GM12878 (cell line): ENCODE data around the gene EGFR. TPM values are rescaled to one million over a fixed set of nuclear protein-coding genes. Genes with fewer than 3 reads are reported as not detected.

Experiments used
- ATAC-seq: fragments of 200-7000 bp; cut with Tn5 transposase; 3 replicates; pipeline ENCODE4 v1.9.1; 2020; ENCODE audit warnings: mild to moderate bottlenecking, moderate library complexity
- BruUV-seq: library from RNA; stranded (reverse); fragments of 400-500 nt; replicated peaks from 2 replicates; lab custom pipeline; 2021; lab: Mats Ljungman, UMichigan
- CTCF ChIA-PET: fragments of 300-600 bp; sonication (Branson Sonifier 250); formaldehyde crosslinking; extraction: SDS; loops from one replicate; lab custom pipeline; 2021; ENCODE audit warnings: inconsistent platforms; lab: Yijun Ruan, JAX
- POLR2A ChIA-PET: fragments of 350-600 bp; formaldehyde crosslinking; extraction: SDS; loops from one replicate; lab custom pipeline; 2021; ENCODE audit warnings: inconsistent platforms; lab: Charles Lee
- RAD21 ChIA-PET: fragments of 300-600 bp; sonication (Branson Sonifier 250); formaldehyde crosslinking; loops from one replicate; lab custom pipeline; 2023; ENCODE audit warnings: antibody characterized with exemption; ENCODE audit not compliant: unreplicated experiment; lab: Charles Lee
- SMC1A ChIA-PET: fragments of 300-600 bp; sonication (Branson Sonifier 250); formaldehyde crosslinking; loops from one replicate; lab custom pipeline; 2023; ENCODE audit not compliant: unreplicated experiment, uncharacterized antibody; lab: Charles Lee
- DNase-seq: peaks from one replicate; pipeline ENCODE4 v3.0.0-alpha.2; 2011; ENCODE audit warnings: low read depth, low spot score
- FAIRE-seq: peaks from 3 replicates; lab custom pipeline; 2011; peaks lifted over from hg19 to GRCh38; lab: Jason Lieb, UNC
- H2AFZ ChIP-seq: 2 replicates; pipeline ENCODE4 v1.6.0; 2011; ENCODE audit warnings: low read depth, low read length, control low read depth; ENCODE audit not compliant: control insufficient read depth
- H3K27ac ChIP-seq: 2 replicates; pipeline ENCODE4 v1.5.1; 2011; ENCODE audit warnings: control low read depth; ENCODE audit not compliant: control insufficient read depth, insufficient read depth
- H3K27me3 ChIP-seq, 2 experiments: replicated peaks in 1 of 2; 2 replicates each; pipeline versions ENCODE4 v1.6.0 to v1.6.1; 2011; ENCODE audit warnings: low read length in 1 of 2; ENCODE audit not compliant: control insufficient read depth in 2 of 2, insufficient read depth in 2 of 2
- H3K36me3 ChIP-seq, 2 experiments: 2 replicates each; pipeline ENCODE4 v1.5.1; 2011; ENCODE audit warnings: low read length in 1 of 2; ENCODE audit not compliant: control insufficient read depth in 2 of 2, insufficient read depth in 2 of 2
- H3K4me1 ChIP-seq: 2 replicates; pipeline ENCODE4 v1.6.1; 2011; ENCODE audit warnings: mild to moderate bottlenecking, low read length, moderate library complexity, mixed read lengths; ENCODE audit not compliant: control insufficient read depth, insufficient read depth
- H3K4me2 ChIP-seq: 2 replicates; pipeline ENCODE4 v1.6.0; 2011; ENCODE audit warnings: control low read depth; ENCODE audit not compliant: control insufficient read depth, insufficient read depth
- H3K4me3 ChIP-seq: fragments of 200-600 bp; sonication (generic); 2 replicates; pipeline ENCODE4 v1.5.1; 2016
- H3K79me2 ChIP-seq: 2 replicates; pipeline ENCODE4 v1.6.0; 2011; ENCODE audit warnings: low read length; ENCODE audit not compliant: control insufficient read depth, insufficient read depth
- H3K9ac ChIP-seq: 2 replicates; pipeline ENCODE4 v1.8.0; 2011; ENCODE audit warnings: low read length, control low read depth, mixed read lengths; ENCODE audit not compliant: control insufficient read depth, insufficient read depth
- H3K9me3 ChIP-seq: replicated peaks from 3 replicates; pipeline ENCODE4 v1.5.1; 2011; ENCODE audit warnings: mild to moderate bottlenecking, low read length; ENCODE audit not compliant: control insufficient read depth, insufficient read depth
- H4K20me1 ChIP-seq: 2 replicates; pipeline ENCODE4 v1.6.0; 2011; ENCODE audit not compliant: control insufficient read depth, insufficient read depth
- ATF2 ChIP-seq: IDR thresholded peaks from 2 replicates; pipeline ENCODE4 v1.6.1; 2012; ENCODE audit warnings: low read length, inconsistent platforms
- ATF3 ChIP-seq: IDR thresholded peaks from 2 replicates; pipeline ENCODE4 v1.6.1; 2011; ENCODE audit warnings: low read depth, mild to moderate bottlenecking, low read length, moderate library complexity, borderline replicate concordance; ENCODE audit errors: extremely low read depth
- CREB1 ChIP-seq: IDR thresholded peaks from 2 replicates; pipeline ENCODE4 v1.6.1; 2012; ENCODE audit warnings: low read depth, mild to moderate bottlenecking, inconsistent platforms
- IKZF2 ChIP-seq, 2 experiments: fragments of 450-650 bp; IDR thresholded peaks; 2 replicates each; pipeline ENCODE4 v1.6.1; 2017; ENCODE audit warnings: mild to moderate bottlenecking in 2 of 2, moderate library complexity in 2 of 2
- JUND ChIP-seq: IDR thresholded peaks from 2 replicates; pipeline ENCODE4 v1.6.1; 2012; ENCODE audit warnings: low read depth, mild to moderate bottlenecking, low read length, improper control_type of control experiment, moderate library complexity
- KAT2A ChIP-seq: conservative IDR thresholded peaks from 2 replicates; pipeline ENCODE4 v1.6.1; 2011; ENCODE audit warnings: low read depth, low read length; ENCODE audit not compliant: control insufficient read depth
- KDM1A ChIP-seq: fragments of 200-600 bp; sonication (generic); IDR thresholded peaks from 2 replicates; pipeline ENCODE4 v1.6.1; 2016; ENCODE audit warnings: borderline replicate concordance
- MEF2A ChIP-seq: IDR thresholded peaks from 2 replicates; pipeline ENCODE4 v1.6.1; 2011; ENCODE audit warnings: low read depth, mild to moderate bottlenecking, low read length, moderate library complexity; ENCODE audit not compliant: insufficient read depth
- NBN ChIP-seq: fragments of 450-650 bp; IDR thresholded peaks from 2 replicates; pipeline ENCODE4 v1.6.1; 2016
- POLR2AphosphoS5 ChIP-seq: IDR thresholded peaks from 2 replicates; pipeline ENCODE4 v1.6.1; 2011; ENCODE audit warnings: mild to moderate bottlenecking, low read length, inconsistent platforms
- RAD21 ChIP-seq: IDR thresholded peaks from 2 replicates; pipeline ENCODE4 v1.6.1; 2011; ENCODE audit warnings: mild to moderate bottlenecking, low read depth, low read length, moderate library complexity; ENCODE audit not compliant: insufficient read depth
- RELB ChIP-seq: fragments of 450-650 bp; IDR thresholded peaks from 2 replicates; pipeline ENCODE4 v1.6.1; 2017; ENCODE audit warnings: low read depth, mild to moderate bottlenecking, moderate library complexity
- SMAD1 ChIP-seq: fragments of 450-650 bp; IDR thresholded peaks from 2 replicates; pipeline ENCODE4 v1.6.1; 2018; ENCODE audit warnings: mild to moderate bottlenecking, low read depth; ENCODE audit not compliant: partially characterized antibody
- SMC3 ChIP-seq: IDR thresholded peaks from 2 replicates; pipeline ENCODE4 v1.6.1; 2011; ENCODE audit warnings: low read length, improper control_type of control experiment, borderline replicate concordance
- TARDBP ChIP-seq: IDR thresholded peaks from 2 replicates; pipeline ENCODE4 v1.6.1; 2016; ENCODE audit warnings: borderline replicate concordance
- WGBS: methylation state at CpG from one replicate; pipeline ENCODE4 v1.1.6; 2016; ENCODE audit warnings: low lambda C conversion rate; ENCODE audit not compliant: insufficient replicate concordance, insufficient coverage; ENCODE audit errors: missing lambda C conversion rate; 5-methylcytosine and 5-hydroxymethylcytosine counted together
- in situ Hi-C: fragments of 300-500 bp; cut with MboI; formaldehyde crosslinking; loops from 9 replicates; pipeline ENCODE4 v1.14.3; 2018; ENCODE audit warnings: mixed read lengths
- intact Hi-C: fragments of 100-400 bp; cut with micrococcal nuclease; formaldehyde crosslinking; loops from one replicate; pipeline ENCODE4 v1.14.2; 2022; ENCODE audit not compliant: unreplicated experiment
- polyA plus RNA-seq, 11 experiments: library from polyadenylated mRNA; depleted of rRNA in 4 of 11; unstranded in 6 of 11; stranded (reverse) in 5 of 11; fragments of >200 nt; fragmentation: Nextera tagmentation in 4 of 11; fragmentation: Illumina TruSeq in 1 of 11; extraction: Ambion mirVana in 4 of 11; extraction: Trizol in 1 of 11; gene quantifications; 1 replicate in 1 of 11; 2 replicates in 10 of 11; pipeline versions ENCODE4 v1.2.1 to v1.2.3, GENCODE V29; 2011 to 2016; ENCODE audit warnings: inconsistent platforms in 2 of 11, missing spikeins in 2 of 11, low read depth in 1 of 11
- total RNA-seq, 4 experiments: library from RNA; depleted of rRNA in 3 of 4; stranded (reverse); fragments of >200 nt in 3 of 4; fragmentation: Illumina TruSeq in 1 of 4; extraction: Trizol in 1 of 4; gene quantifications; 2 replicates each; pipeline versions ENCODE4 v1.2.1 to v1.2.3, GENCODE V29; 2013 to 2021

The EGFR gene
- total and polyA plus RNA-seq, 10 of the 15 experiments (the other 5 are each of a cell fraction or from before 2014, with no cell fraction given), result 0.01 to 0.31 TPM; not detected in 8

GRCh38 chr7:55024776-55025175 is 6.0 kb downstream of the EGFR start:
- in situ Hi-C loops (no loop called here), intact Hi-C loops (no loop called here)
- no TSS peak for BruUV-seq
- ChIA-PET SMC1A (interaction anchor here (0.9 kb wide), 1 partner anchor 40 kb away, joined by 3 read pairs; no protein-coding TSS in a partner anchor), CTCF (no interaction called here), RAD21 (no interaction called here), POLR2A (no interaction called here)
- DNase-seq, result no peak
- peaks cover 0 to 8% of the 10 kb centered on the region in 2 experiments; a peak in 2 of 4 replicates for H3K27me3 ChIP-seq
- no peaks in the 10 kb centered on the region for H3K79me2 ChIP-seq
- no peaks in the 10 kb centered on the region; the same call in 1 of the 2 replicates for H4K20me1 ChIP-seq
- no peak overlapping the region for H3K9ac ChIP-seq
- H3K36me3 ChIP-seq, result no peaks in the 10 kb centered on the region
- no peak for FAIRE-seq
- H3K4me2 ChIP-seq, result no peak overlapping the region
- TF ChIP-seq RELB, result no peak
- TF ChIP-seq SMC3, result no peak
- TF ChIP-seq ATF2, result no peak
- no peak for TF ChIP-seq TARDBP
- TF ChIP-seq MEF2A, result no peak
- no peak for TF ChIP-seq JUND
- TF ChIP-seq KAT2A, result no peak
- TF ChIP-seq SMAD1, result no peak
- TF ChIP-seq IKZF2 (IDR thresholded peaks at IDR 0.05), result no peak
- TF ChIP-seq NBN, result no peak
- no peak for TF ChIP-seq KDM1A
- TF ChIP-seq ATF3, result no peak
- no peak for TF ChIP-seq RAD21
- TF ChIP-seq CREB1, result no peak
- no peak for TF ChIP-seq POLR2AphosphoS5
- no peaks in the 10 kb centered on the region for H3K4me1 ChIP-seq
- no peak overlapping the region for H3K4me3 ChIP-seq
- H3K27ac ChIP-seq, result no peak overlapping the region
- no peak overlapping the region for H2AFZ ChIP-seq
- 7% methylated on average over 2 of the region's 2 CpGs for WGBS
- H3K9me3 ChIP-seq, result no peaks in the 10 kb centered on the region
- no peak for ATAC-seq
